Measurements from ENCODE around the gene SLC35E1.
A peak's percentile ranks its signal among the peaks of the same experiment; 100 is the strongest.

Gene SLC35E1

DNA sequence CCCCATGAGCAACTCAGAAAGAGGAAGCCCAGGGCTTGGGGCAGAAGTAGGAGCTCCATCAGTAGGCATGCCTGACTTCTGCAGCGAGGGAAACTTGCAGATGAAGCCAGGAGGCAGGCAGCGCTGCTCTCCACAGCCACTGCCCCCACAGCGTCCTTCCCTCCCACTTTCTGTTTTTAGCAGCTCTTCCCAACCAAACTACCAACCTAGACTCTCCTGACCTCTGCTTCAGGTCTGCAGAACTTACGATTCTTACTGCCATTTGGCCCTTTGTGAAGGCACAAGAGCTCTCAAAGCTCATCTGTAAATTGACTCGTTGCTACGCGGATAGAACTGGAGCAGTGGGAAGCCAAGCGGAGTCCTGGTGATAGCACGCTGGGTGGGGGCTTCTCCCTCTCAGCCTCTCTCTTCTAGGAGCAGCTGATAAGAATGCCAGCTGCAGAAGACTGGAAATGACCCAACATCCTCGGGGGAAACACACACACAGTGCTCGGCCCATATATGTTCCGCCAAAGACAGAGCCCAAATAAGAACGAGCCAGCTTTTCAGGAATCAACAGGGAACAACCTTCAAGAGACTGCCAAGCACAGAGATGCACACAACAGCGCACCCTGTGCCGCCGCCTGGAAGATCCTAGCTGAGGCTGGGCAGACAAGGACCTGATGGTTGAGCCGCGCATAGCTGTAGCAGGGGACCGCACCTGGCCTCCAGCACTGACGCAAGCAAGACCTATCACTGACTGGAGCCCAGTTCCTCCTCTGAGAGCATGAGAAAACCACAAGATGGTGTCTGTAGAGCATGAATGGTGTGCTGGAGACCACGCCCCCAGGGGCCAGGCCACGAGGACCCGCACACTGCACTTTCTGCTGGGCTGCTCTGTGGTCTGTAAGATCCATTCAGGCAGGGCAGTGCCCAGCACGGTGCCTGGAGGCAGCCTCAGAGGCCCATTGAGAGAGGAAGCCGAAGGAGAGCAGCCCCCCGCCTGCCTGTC is 15.9 kb upstream of the SLC35E1 start:
- peak; percentile 13 for TF ChIP-seq CTCF (IDR thresholded peaks at IDR 0.05; ENCODE audit: insufficient read depth, low read length, poor library complexity, severe bottlenecking)
- Histone ChIP-seq H3K27me3 (replicated peaks; ENCODE audit: control insufficient read depth, insufficient read depth, low read length) (no peaks in the 10 kb centered on the region), H3K4me3 (replicated peaks; ENCODE audit: low read depth, low read length) (peak overlapping the region; percentile 83), H3K36me3 (ENCODE audit: control insufficient read depth, insufficient read depth, low read length) (no peaks in the 10 kb centered on the region; the same call in 1 of the 2 replicates)
- DNase-seq (ENCODE audit: extremely low read depth, insufficient read length) = peak; percentile 91

GRCh38 chr19:16586991-16587832 is 15.0 kb upstream of the SLC35E1 start:
- no peak for TF ChIP-seq CTCF (IDR thresholded peaks at IDR 0.05; ENCODE audit: insufficient read depth, low read length, poor library complexity, severe bottlenecking)
- H3K27me3 ChIP-seq (replicated peaks; ENCODE audit: control insufficient read depth, insufficient read depth, low read length) = no peaks in the 10 kb centered on the region
- peak overlapping the region; percentile 83 for H3K4me3 ChIP-seq (replicated peaks; ENCODE audit: low read depth, low read length)
- DNase-seq (ENCODE audit: extremely low read depth, insufficient read length) = peak; percentile 81
- peaks cover 4% of the 10 kb centered on the region for H3K36me3 ChIP-seq (ENCODE audit: control insufficient read depth, insufficient read depth, low read length)

GRCh38 chr19:16586477-16586871 is 14.3 kb upstream of the SLC35E1 start:
- peaks cover 7% of the 10 kb centered on the region for H3K36me3 ChIP-seq (ENCODE audit: control insufficient read depth, insufficient read depth, low read length)
- TF ChIP-seq CTCF (IDR thresholded peaks at IDR 0.05; ENCODE audit: insufficient read depth, low read length, poor library complexity, severe bottlenecking) = no peak
- no peaks in the 10 kb centered on the region for H3K27me3 ChIP-seq (replicated peaks; ENCODE audit: control insufficient read depth, insufficient read depth, low read length)
- DNase-seq (ENCODE audit: extremely low read depth, insufficient read length) = no peak
- H3K4me3 ChIP-seq (replicated peaks; ENCODE audit: low read depth, low read length) = peak overlapping the region; percentile 83

DNA sequence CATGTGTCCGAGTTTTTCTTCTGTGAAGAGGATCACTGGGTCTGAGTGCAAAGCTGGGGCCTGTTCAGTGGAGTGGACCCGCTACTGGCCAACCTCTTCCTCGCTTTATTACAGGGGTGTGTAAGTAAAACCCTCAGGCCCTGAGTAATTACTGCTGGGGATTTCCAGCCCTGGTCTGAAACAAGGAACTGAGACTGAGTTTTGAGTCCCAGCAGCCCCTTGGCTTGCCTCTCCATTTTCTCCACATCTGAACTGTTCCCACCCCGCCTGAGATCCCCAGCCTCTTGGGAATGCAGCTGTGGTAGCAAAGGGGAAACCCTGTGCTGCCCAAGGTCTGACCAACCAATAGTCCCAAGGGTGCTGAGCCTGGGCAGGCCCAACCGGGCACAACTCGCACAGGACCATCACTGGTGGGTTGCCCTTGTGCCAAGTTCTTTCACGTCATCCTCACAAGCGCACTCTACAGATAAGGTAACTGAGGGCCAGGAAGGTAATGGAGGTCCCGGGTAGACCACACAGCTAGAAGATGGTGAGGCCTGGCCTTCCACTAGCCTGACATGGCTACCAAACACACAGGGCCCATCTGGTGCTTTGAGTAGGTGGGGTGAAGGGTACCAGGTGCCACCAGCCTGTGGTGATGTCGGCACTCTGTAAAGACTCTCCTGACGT is 13.7 kb upstream of the SLC35E1 start:
- no peak for TF ChIP-seq CTCF (IDR thresholded peaks at IDR 0.05; ENCODE audit: insufficient read depth, low read length, poor library complexity, severe bottlenecking)
- DNase-seq (ENCODE audit: extremely low read depth, insufficient read length) = peak; percentile 87
- H3K36me3 ChIP-seq (ENCODE audit: control insufficient read depth, insufficient read depth, low read length) = peaks cover 10% of the 10 kb centered on the region
- H3K4me3 ChIP-seq (replicated peaks; ENCODE audit: low read depth, low read length) = peak overlapping the region; percentile 83
- no peaks in the 10 kb centered on the region for H3K27me3 ChIP-seq (replicated peaks; ENCODE audit: control insufficient read depth, insufficient read depth, low read length)

DNA sequence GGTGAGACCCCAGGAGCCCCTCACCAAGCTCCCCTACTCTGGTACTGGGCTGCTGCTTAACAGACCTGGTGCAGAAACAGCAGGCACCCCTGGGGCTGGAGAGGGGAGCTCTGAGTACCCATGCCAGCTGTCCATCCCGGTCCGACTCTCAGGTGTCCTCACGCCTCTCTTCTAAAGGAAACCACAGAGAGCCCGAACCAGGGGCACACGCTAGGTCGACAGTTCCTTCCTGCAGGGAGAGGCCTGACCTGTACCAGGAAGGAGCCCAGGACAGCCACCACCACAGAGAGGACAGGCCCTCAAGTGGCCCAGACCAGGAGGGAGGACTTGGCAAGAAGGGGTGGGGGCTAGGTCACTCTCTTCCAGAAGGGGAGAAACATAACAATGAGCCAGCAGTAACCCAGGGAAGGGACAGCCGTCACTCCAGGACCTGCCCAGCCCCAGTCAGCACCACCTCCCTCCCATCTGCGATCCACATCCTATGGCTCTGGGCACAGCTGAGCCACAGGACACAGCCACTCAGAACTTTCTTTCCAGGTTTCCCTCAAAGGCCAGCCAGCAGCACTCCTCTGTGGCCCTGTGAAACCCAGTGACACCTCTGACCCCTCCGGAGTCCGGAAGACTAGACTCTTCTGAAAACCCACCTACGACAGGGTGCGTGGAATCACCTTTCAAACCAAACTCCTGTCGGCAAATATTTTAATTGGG is 13.0 kb upstream of the SLC35E1 start:
- no peak for TF ChIP-seq CTCF (IDR thresholded peaks at IDR 0.05; ENCODE audit: insufficient read depth, low read length, poor library complexity, severe bottlenecking)
- peak; percentile 50 for DNase-seq (ENCODE audit: extremely low read depth, insufficient read length)
- H3K27me3 ChIP-seq (replicated peaks; ENCODE audit: control insufficient read depth, insufficient read depth, low read length) = no peaks in the 10 kb centered on the region
- H3K36me3 ChIP-seq (ENCODE audit: control insufficient read depth, insufficient read depth, low read length) = peaks cover 14% of the 10 kb centered on the region
- peak overlapping the region; percentile 83 for H3K4me3 ChIP-seq (replicated peaks; ENCODE audit: low read depth, low read length)
